ENCODE measurements around the gene KIRREL1.
A peak's percentile ranks its signal among the peaks of the same experiment; 100 is the strongest.
"Not testable (repeated sequence)": the region's sequence is repeated elsewhere in the genome, so short reads cannot be mapped to it uniquely, and the experiment has no call there.

The KIRREL1 gene

GRCh38 chr1:158112994-158113758, 119.7 kb downstream of the KIRREL1 start:
- DNase-seq = no peak

GRCh38 chr1:158113759-158114127, 120.3 kb downstream of the KIRREL1 start:
- DNase-seq = no peak

- no peak for DNase-seq
These were observed 121.7 kb downstream of the KIRREL1 start for GRCh38 chr1:158115126-158115525.

GRCh38 chr1:158116311-158117167, 123.1 kb downstream of the KIRREL1 start:
- DNase-seq = no peak

- no peak for DNase-seq
These were observed 124.6 kb downstream of the KIRREL1 start for GRCh38 chr1:158117854-158118704.

- DNase-seq = no peak
These were observed 125.4 kb downstream of the KIRREL1 start for GRCh38 chr1:158118713-158119402.

GRCh38 chr1:158119976-158120653, 126.7 kb downstream of the KIRREL1 start:
- no peak for DNase-seq

- peak; percentile 64 for DNase-seq
These were observed 128.3 kb downstream of the KIRREL1 start for GRCh38 chr1:158121604-158122254.

GRCh38 chr1:158122833-158123388, 129.5 kb downstream of the KIRREL1 start:
- no peak for DNase-seq

GRCh38 chr1:158124034-158124433, 130.6 kb downstream of the KIRREL1 start:
- peak; percentile 96 for DNase-seq

- DNase-seq = peak; percentile 91
These were observed 131.6 kb downstream of the KIRREL1 start for GRCh38 chr1:158124999-158125398.

GRCh38 chr1:158126425-158126824, 133.0 kb downstream of the KIRREL1 start:
- no peak for DNase-seq

- not testable (repeated sequence) for DNase-seq
These were observed 135.1 kb downstream of the KIRREL1 start for GRCh38 chr1:158128531-158128930.

GRCh38 chr1:158131217-158131616, 137.8 kb downstream of the KIRREL1 start:
- DNase-seq = no peak

GRCh38 chr1:158140764-158141192, 147.3 kb downstream of the KIRREL1 start:
- DNase-seq = no peak

GRCh38 chr1:158145173-158145719, 151.8 kb downstream of the KIRREL1 start:
- DNase-seq = no peak

GRCh38 chr1:158146165-158146564, 152.7 kb downstream of the KIRREL1 start:
- DNase-seq = no peak

- no peak for DNase-seq
These were observed 153.3 kb downstream of the KIRREL1 start for GRCh38 chr1:158146739-158147138.

GRCh38 chr1:158147401-158147800, 154.0 kb downstream of the KIRREL1 start:
- DNase-seq = no peak

- DNase-seq = no peak
These were observed 154.4 kb downstream of the KIRREL1 start for GRCh38 chr1:158147869-158148268.

GRCh38 chr1:158148468-158148867, 155.0 kb downstream of the KIRREL1 start:
- no peak for DNase-seq
